HCT116 (cell line): ENCODE results near the gene STAG3. TPM values are rescaled to one million over a fixed set of nuclear protein-coding genes. Genes with fewer than 3 reads are reported as not detected.

Experiments
- ATAC-seq: fragments of 200-7000 bp; cut with Tn5 transposase; 2 replicates; pipeline ENCODE4 v1.9.1; 2020; ENCODE audit warnings: mild to moderate bottlenecking, moderate library complexity
- BruUV-seq: library from RNA; stranded (reverse); fragments of 400-500 nt; replicated peaks from 2 replicates; lab custom pipeline; 2021; lab: Mats Ljungman, UMichigan
- CTCF ChIA-PET: fragments of 300-600 bp; sonication (Branson Sonifier 250); formaldehyde crosslinking; loops from one replicate; lab custom pipeline; 2021; ENCODE audit warnings: antibody characterized with exemption; lab: Charles Lee
- POLR2A ChIA-PET: fragments of 300-600, 350-600 bp; sonication (Branson Sonifier 250); formaldehyde crosslinking; loops from one replicate; lab custom pipeline; 2021; ENCODE audit warnings: antibody characterized with exemption; lab: Charles Lee
- RAD21 ChIA-PET, 2 experiments: fragments of 300-600 bp; sonication (Branson Sonifier 250); formaldehyde crosslinking; loops; one replicate each; lab custom pipeline; 2023; ENCODE audit warnings: low total read pairs in 2 of 2; ENCODE audit not compliant: uncharacterized antibody in 2 of 2, unreplicated experiment in 2 of 2, low non-redundant PET in 1 of 2; lab: Charles Lee
- DNase-seq: peaks from one replicate; pipeline ENCODE4 v3.0.0-alpha.2; 2010; ENCODE audit warnings: low read depth, low spot score
- H2AFZ ChIP-seq: fragments of 200-600 bp; shearing (Covaris generic), sonication (generic); 2 replicates; pipeline ENCODE4 v1.6.1; 2017; ENCODE audit warnings: low read depth, mixed run types, mixed read lengths, antibody characterized with exemption, low read length; ENCODE audit not compliant: poor library complexity, severe bottlenecking
- H3K27ac ChIP-seq: 2 replicates; pipeline ENCODE4 v1.5.1; 2012; ENCODE audit warnings: low read depth, low read length
- H3K27me3 ChIP-seq: fragments of 200-600 bp; sonication (generic); 2 replicates; pipeline ENCODE4 v1.6.1; 2016; ENCODE audit warnings: mixed run types, low read length, mixed read lengths; ENCODE audit not compliant: insufficient read depth
- H3K36me3 ChIP-seq, 2 experiments: fragments of 200-500 bp in 1 of 2; fragments of 200-600 bp in 1 of 2; sonication (Bioruptor generic) in 1 of 2; sonication (generic) in 1 of 2; 2 replicates each; pipeline versions ENCODE4 v1.5.1 to v1.6.1; 2014 to 2016; ENCODE audit warnings: low read length in 2 of 2, inconsistent platforms in 1 of 2, mixed read lengths in 1 of 2, mixed run types in 1 of 2; ENCODE audit not compliant: insufficient read depth in 2 of 2, control insufficient read depth in 1 of 2
- H3K4me1 ChIP-seq, 2 experiments: fragments of 200-600 bp in 1 of 2; sonication (generic) in 1 of 2; 2 replicates each; pipeline versions ENCODE4 v1.5.1 to v1.6.1; 2012 to 2017; ENCODE audit warnings: low read length in 2 of 2, inconsistent platforms in 1 of 2, mild to moderate bottlenecking in 1 of 2, mixed read lengths in 1 of 2, mixed run types in 1 of 2, moderate library complexity in 1 of 2; ENCODE audit not compliant: insufficient read depth in 2 of 2, control insufficient read depth in 1 of 2
- H3K4me2 ChIP-seq: fragments of 200-600 bp; sonication (generic); 2 replicates; pipeline ENCODE4 v1.6.1; 2017; ENCODE audit warnings: mixed run types, low read length, mixed read lengths
- H3K4me3 ChIP-seq, 2 experiments: fragments of 200-600 bp in 1 of 2; sonication (generic) in 1 of 2; replicated peaks in 1 of 2; 2 replicates each; pipeline ENCODE4 v1.5.1; 2011 to 2016; ENCODE audit warnings: low read length in 2 of 2, control low read depth in 1 of 2, low read depth in 1 of 2, mild to moderate bottlenecking in 1 of 2, mixed read lengths in 1 of 2, mixed run types in 1 of 2
- H3K79me2 ChIP-seq: fragments of 200-600 bp; sonication (generic); 2 replicates; pipeline ENCODE4 v1.6.1; 2017; ENCODE audit warnings: mild to moderate bottlenecking, mixed run types, low read length, moderate library complexity, mixed read lengths; ENCODE audit not compliant: insufficient read depth
- H3K9ac ChIP-seq: fragments of 200-600 bp; sonication (generic); 2 replicates; pipeline ENCODE4 v1.6.1; 2016; ENCODE audit warnings: low read length, mixed read lengths
- H3K9me2 ChIP-seq: fragments of 200-600 bp; sonication (generic), shearing (Covaris generic); 2 replicates; pipeline ENCODE4 v1.6.1; 2017; ENCODE audit warnings: mixed run types, mild to moderate bottlenecking, moderate library complexity; ENCODE audit not compliant: insufficient read depth
- H3K9me3 ChIP-seq, 2 experiments: fragments of 200-500 bp in 1 of 2; fragments of 200-600 bp in 1 of 2; sonication (Bioruptor generic) in 1 of 2; sonication (generic) in 1 of 2; 2 replicates each; pipeline ENCODE4 v1.6.1; 2014 to 2017; ENCODE audit warnings: low read length in 2 of 2, mixed read lengths in 2 of 2, inconsistent platforms in 1 of 2, low read depth in 1 of 2, mild to moderate bottlenecking in 1 of 2, mixed run types in 1 of 2, moderate library complexity in 1 of 2; ENCODE audit not compliant: control insufficient read depth in 1 of 2, insufficient read depth in 1 of 2
- H4K20me1 ChIP-seq: fragments of 200-600 bp; sonication (generic), shearing (Covaris generic); 2 replicates; pipeline ENCODE4 v1.6.1; 2017; ENCODE audit warnings: mixed run types, mild to moderate bottlenecking, moderate library complexity; ENCODE audit not compliant: insufficient read depth
- CBX3 ChIP-seq: IDR thresholded peaks from 2 replicates; pipeline ENCODE4 v1.6.1; 2012; ENCODE audit warnings: low read depth
- ELF1 ChIP-seq: IDR thresholded peaks from 2 replicates; pipeline ENCODE4 v1.6.1; 2012; ENCODE audit warnings: low read depth, borderline replicate concordance
- EZH2phosphoT487 ChIP-seq: fragments of 200-600 bp; IDR thresholded peaks from 2 replicates; pipeline ENCODE4 v1.6.1; 2018; ENCODE audit warnings: antibody characterized with exemption, borderline replicate concordance
- JUND ChIP-seq: IDR thresholded peaks from 2 replicates; pipeline ENCODE4 v1.6.1; 2012
- POLR2A ChIP-seq: IDR thresholded peaks from 2 replicates; pipeline ENCODE4 v1.7.0; 2011; ENCODE audit warnings: borderline replicate concordance; ENCODE audit not compliant: insufficient read depth, insufficient read length; ENCODE audit errors: extremely low read depth
- POLR2AphosphoS5 ChIP-seq: IDR thresholded peaks from 2 replicates; pipeline ENCODE4 v1.6.1; 2011; ENCODE audit warnings: mild to moderate bottlenecking, low read depth, low read length, moderate library complexity
- RAD21 ChIP-seq: IDR thresholded peaks from 2 replicates; pipeline ENCODE4 v1.6.1; 2012; ENCODE audit warnings: low read depth, mild to moderate bottlenecking
- SP1 ChIP-seq: IDR thresholded peaks from 2 replicates; pipeline ENCODE4 v1.6.1; 2012; ENCODE audit warnings: low read depth
- SRF ChIP-seq: IDR thresholded peaks from 2 replicates; pipeline ENCODE4 v1.6.1; 2012; ENCODE audit warnings: low read depth
- YY1 ChIP-seq: IDR thresholded peaks from 2 replicates; pipeline ENCODE4 v1.6.1; 2011; ENCODE audit warnings: low read length, low read depth, moderate library complexity, mild to moderate bottlenecking; ENCODE audit not compliant: insufficient replicate concordance; ENCODE audit errors: extremely low read depth
- ZNF274 ChIP-seq: fragments of 200-500 bp; sonication (Bioruptor generic); IDR thresholded peaks from 2 replicates; pipeline ENCODE4 v1.6.1; 2014; ENCODE audit warnings: mild to moderate bottlenecking, low read depth, low read length, inconsistent platforms
- intact Hi-C: fragments of 100-400 bp; cut with micrococcal nuclease; formaldehyde crosslinking; loops from 2 replicates; pipeline ENCODE4 v1.10.0; 2022
- total RNA-seq: library from RNA; stranded (reverse); gene quantifications from one replicate; pipeline ENCODE4 v1.2.1, GENCODE V29; 2021; ENCODE audit not compliant: unreplicated experiment
- TF ChIP-seq, protein P1 (sequence below): IDR thresholded peaks from 2 replicates; pipeline ENCODE4 v1.6.1; 2012
- TF ChIP-seq, protein P2 (sequence below): IDR thresholded peaks from 2 replicates; pipeline ENCODE4 v1.6.1; 2012
- TF ChIP-seq, protein P3 (sequence below): IDR thresholded peaks from 2 replicates; pipeline ENCODE4 v1.6.1; 2012; ENCODE audit warnings: low read depth
- TF ChIP-seq, protein P4 (sequence below), 3 experiments: fragments of 200-600 bp in 1 of 3; sonication (generic) in 1 of 3; IDR thresholded peaks in 2 of 3; conservative IDR thresholded peaks in 1 of 3; 2 replicates each; pipeline ENCODE4 v1.5.1; 2012 to 2017; ENCODE audit warnings: low read depth in 2 of 3, low read length in 2 of 3, antibody characterized with exemption in 1 of 3, borderline replicate concordance in 1 of 3, control low read depth in 1 of 3, mild to moderate bottlenecking in 1 of 3, mixed read lengths in 1 of 3, mixed run types in 1 of 3, moderate library complexity in 1 of 3; ENCODE audit not compliant: insufficient read depth in 1 of 3
- TF ChIP-seq, protein P5 (sequence below): IDR thresholded peaks from 2 replicates; pipeline ENCODE4 v1.6.1; 2011; ENCODE audit warnings: mild to moderate bottlenecking, low read length, moderate library complexity; ENCODE audit not compliant: insufficient replicate concordance; ENCODE audit errors: extremely low read depth

Gene STAG3
- total RNA-seq, 1 experiment from 2014 or later: 1.2 TPM

DNA sequence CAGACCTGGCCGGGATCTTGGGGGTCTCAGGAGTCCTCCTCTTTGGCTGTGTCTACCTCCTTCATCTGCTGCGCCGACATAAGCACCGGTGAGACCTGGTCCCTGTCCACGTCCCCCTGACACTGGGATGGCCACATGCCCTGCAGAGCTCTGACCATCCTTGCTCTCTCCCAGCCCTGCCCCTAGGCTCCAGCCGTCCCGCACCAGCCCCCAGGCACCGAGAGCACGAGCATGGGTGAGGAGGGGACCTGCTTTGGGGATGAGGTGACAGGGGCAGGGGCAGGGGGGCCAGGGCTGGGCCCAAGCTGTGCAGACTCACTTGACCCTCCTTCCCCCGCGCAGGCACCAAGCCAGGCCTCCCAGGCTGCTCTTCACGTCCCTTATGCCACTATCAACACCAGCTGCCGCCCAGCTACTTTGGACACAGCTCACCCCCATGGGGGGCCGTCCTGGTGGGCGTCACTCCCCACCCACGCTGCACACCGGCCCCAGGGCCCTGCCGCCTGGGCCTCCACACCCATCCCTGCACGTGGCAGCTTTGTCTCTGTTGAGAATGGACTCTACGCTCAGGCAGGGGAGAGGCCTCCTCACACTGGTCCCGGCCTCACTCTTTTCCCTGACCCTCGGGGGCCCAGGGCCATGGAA lies 43.0 kb downstream of the STAG3 start:
- Histone ChIP-seq H3K27ac (no peak overlapping the region), H3K4me3 (no peak overlapping the region), H3K36me3 (no peaks in the 10 kb centered on the region), H4K20me1 (no peaks in the 10 kb centered on the region), H3K79me2 (no peaks in the 10 kb centered on the region), H3K9ac (no peak overlapping the region), H3K27me3 (no peaks in the 10 kb centered on the region), H3K9me3 (no peaks in the 10 kb centered on the region), H3K4me1 (no peaks in the 10 kb centered on the region), H3K9me2 (no peaks in the 10 kb centered on the region)
- ATAC-seq: no peak
- ChIA-PET POLR2A (no interaction called here), RAD21 (no interaction called here), CTCF (no interaction called here)
- DNase-seq: no peak
- intact Hi-C loops: no loop called here
- no peak for TF ChIP-seq POLR2AphosphoS5
- TF ChIP-seq, protein P1, sequence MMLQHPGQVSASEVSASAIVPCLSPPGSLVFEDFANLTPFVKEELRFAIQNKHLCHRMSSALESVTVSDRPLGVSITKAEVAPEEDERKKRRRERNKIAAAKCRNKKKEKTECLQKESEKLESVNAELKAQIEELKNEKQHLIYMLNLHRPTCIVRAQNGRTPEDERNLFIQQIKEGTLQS: no peak
- no peak for TF ChIP-seq POLR2A
- TF ChIP-seq, protein P2, sequence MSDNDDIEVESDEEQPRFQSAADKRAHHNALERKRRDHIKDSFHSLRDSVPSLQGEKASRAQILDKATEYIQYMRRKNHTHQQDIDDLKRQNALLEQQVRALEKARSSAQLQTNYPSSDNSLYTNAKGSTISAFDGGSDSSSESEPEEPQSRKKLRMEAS: no peak
- no peak for TF ChIP-seq SP1
- no peak for TF ChIP-seq CBX3
- TF ChIP-seq EZH2phosphoT487: no peak
- TF ChIP-seq, protein P3, sequence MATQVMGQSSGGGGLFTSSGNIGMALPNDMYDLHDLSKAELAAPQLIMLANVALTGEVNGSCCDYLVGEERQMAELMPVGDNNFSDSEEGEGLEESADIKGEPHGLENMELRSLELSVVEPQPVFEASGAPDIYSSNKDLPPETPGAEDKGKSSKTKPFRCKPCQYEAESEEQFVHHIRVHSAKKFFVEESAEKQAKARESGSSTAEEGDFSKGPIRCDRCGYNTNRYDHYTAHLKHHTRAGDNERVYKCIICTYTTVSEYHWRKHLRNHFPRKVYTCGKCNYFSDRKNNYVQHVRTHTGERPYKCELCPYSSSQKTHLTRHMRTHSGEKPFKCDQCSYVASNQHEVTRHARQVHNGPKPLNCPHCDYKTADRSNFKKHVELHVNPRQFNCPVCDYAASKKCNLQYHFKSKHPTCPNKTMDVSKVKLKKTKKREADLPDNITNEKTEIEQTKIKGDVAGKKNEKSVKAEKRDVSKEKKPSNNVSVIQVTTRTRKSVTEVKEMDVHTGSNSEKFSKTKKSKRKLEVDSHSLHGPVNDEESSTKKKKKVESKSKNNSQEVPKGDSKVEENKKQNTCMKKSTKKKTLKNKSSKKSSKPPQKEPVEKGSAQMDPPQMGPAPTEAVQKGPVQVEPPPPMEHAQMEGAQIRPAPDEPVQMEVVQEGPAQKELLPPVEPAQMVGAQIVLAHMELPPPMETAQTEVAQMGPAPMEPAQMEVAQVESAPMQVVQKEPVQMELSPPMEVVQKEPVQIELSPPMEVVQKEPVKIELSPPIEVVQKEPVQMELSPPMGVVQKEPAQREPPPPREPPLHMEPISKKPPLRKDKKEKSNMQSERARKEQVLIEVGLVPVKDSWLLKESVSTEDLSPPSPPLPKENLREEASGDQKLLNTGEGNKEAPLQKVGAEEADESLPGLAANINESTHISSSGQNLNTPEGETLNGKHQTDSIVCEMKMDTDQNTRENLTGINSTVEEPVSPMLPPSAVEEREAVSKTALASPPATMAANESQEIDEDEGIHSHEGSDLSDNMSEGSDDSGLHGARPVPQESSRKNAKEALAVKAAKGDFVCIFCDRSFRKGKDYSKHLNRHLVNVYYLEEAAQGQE: no peak
- TF ChIP-seq, protein P4, sequence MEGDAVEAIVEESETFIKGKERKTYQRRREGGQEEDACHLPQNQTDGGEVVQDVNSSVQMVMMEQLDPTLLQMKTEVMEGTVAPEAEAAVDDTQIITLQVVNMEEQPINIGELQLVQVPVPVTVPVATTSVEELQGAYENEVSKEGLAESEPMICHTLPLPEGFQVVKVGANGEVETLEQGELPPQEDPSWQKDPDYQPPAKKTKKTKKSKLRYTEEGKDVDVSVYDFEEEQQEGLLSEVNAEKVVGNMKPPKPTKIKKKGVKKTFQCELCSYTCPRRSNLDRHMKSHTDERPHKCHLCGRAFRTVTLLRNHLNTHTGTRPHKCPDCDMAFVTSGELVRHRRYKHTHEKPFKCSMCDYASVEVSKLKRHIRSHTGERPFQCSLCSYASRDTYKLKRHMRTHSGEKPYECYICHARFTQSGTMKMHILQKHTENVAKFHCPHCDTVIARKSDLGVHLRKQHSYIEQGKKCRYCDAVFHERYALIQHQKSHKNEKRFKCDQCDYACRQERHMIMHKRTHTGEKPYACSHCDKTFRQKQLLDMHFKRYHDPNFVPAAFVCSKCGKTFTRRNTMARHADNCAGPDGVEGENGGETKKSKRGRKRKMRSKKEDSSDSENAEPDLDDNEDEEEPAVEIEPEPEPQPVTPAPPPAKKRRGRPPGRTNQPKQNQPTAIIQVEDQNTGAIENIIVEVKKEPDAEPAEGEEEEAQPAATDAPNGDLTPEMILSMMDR (IDR thresholded peaks at IDR 0.05 in 2 of 3, conservative IDR thresholded peaks at IDR 0.05 in 1 of 3; ENCODE audit: borderline replicate concordance in 1 of 3, insufficient read depth in 1 of 3, low read depth in 2 of 3, low read length in 2 of 3): no peak
- TF ChIP-seq JUND: no peak
- TF ChIP-seq RAD21: no peak
- TF ChIP-seq, protein P5, sequence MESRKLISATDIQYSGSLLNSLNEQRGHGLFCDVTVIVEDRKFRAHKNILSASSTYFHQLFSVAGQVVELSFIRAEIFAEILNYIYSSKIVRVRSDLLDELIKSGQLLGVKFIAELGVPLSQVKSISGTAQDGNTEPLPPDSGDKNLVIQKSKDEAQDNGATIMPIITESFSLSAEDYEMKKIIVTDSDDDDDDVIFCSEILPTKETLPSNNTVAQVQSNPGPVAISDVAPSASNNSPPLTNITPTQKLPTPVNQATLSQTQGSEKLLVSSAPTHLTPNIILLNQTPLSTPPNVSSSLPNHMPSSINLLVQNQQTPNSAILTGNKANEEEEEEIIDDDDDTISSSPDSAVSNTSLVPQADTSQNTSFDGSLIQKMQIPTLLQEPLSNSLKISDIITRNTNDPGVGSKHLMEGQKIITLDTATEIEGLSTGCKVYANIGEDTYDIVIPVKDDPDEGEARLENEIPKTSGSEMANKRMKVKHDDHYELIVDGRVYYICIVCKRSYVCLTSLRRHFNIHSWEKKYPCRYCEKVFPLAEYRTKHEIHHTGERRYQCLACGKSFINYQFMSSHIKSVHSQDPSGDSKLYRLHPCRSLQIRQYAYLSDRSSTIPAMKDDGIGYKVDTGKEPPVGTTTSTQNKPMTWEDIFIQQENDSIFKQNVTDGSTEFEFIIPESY: no peak
- TF ChIP-seq ELF1: no peak
- no peak for TF ChIP-seq SRF
- no peak for TF ChIP-seq ZNF274
- TF ChIP-seq YY1: no peak
- TF ChIP-seq, all 23 proteins: peak for 0
- no peak overlapping the region for H2AFZ ChIP-seq
- BruUV-seq: no TSS peak
- no peak overlapping the region for H3K4me2 ChIP-seq
